Duodenal mucosa (tissue), 2 donors: ENCODE results near the gene BRD9.
"Not testable (repeated sequence)": the region's sequence is repeated elsewhere in the genome, so short reads cannot be mapped to it uniquely, and the experiment has no call there.

ENCODE experiments used
- H3K27ac ChIP-seq: one replicate; pipeline ENCODE4 v1.7.0; 2013; ENCODE audit warnings: low read depth, low read length
- H3K27me3 ChIP-seq, 2 donors: one replicate each; pipeline ENCODE4 v1.7.0; 2013; ENCODE audit warnings: low read length in 2 of 2, control low read depth in 1 of 2; ENCODE audit not compliant: insufficient read depth in 2 of 2, control insufficient read depth in 1 of 2
- H3K36me3 ChIP-seq, 2 donors: one replicate each; pipeline ENCODE4 v1.7.0; 2013; ENCODE audit warnings: low read length in 2 of 2, control low read depth in 1 of 2; ENCODE audit not compliant: insufficient read depth in 2 of 2, control insufficient read depth in 1 of 2
- H3K4me1 ChIP-seq, 2 donors: one replicate each; pipeline ENCODE4 v1.7.0; 2013; ENCODE audit warnings: low read length in 2 of 2, control low read depth in 1 of 2; ENCODE audit not compliant: insufficient read depth in 2 of 2, control insufficient read depth in 1 of 2
- H3K4me3 ChIP-seq, 2 donors: one replicate each; pipeline ENCODE4 v1.7.0; 2013; ENCODE audit warnings: low read length in 2 of 2, low read depth in 1 of 2
- H3K9ac ChIP-seq, 2 donors: one replicate each; pipeline ENCODE4 v1.7.0; 2013; ENCODE audit warnings: low read length in 2 of 2, low read depth in 1 of 2
- H3K9me3 ChIP-seq, 2 donors: one replicate each; pipeline ENCODE4 v1.7.0; 2013; ENCODE audit warnings: low read length in 2 of 2, control low read depth in 1 of 2; ENCODE audit not compliant: control insufficient read depth in 1 of 2

The BRD9 gene

DNA sequence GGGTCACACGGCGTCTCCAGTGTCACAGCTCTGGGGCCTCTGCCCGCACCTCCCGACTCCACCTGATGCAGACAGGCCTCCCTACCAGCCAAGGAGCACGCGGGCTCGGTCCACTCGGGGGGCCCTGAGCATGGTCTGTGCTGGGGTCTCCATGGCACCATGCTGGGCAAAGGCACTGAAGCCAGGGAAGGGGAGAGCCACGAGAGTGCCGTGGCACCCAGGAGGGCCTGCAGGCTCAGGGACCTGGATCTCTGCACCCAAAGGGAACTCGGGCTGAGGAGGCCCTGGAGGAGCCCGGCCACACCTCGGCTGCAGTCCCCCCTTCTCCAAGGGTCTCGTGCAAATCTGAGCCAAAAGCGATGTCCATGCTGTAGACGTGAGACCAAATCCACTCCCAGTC is 48.2 kb downstream of the BRD9 start:
- not testable (repeated sequence) for H3K27ac ChIP-seq, H3K9ac ChIP-seq, H3K4me1 ChIP-seq, H3K27me3 ChIP-seq, H3K9me3 ChIP-seq, H3K36me3 ChIP-seq, H3K4me3 ChIP-seq

DNA sequence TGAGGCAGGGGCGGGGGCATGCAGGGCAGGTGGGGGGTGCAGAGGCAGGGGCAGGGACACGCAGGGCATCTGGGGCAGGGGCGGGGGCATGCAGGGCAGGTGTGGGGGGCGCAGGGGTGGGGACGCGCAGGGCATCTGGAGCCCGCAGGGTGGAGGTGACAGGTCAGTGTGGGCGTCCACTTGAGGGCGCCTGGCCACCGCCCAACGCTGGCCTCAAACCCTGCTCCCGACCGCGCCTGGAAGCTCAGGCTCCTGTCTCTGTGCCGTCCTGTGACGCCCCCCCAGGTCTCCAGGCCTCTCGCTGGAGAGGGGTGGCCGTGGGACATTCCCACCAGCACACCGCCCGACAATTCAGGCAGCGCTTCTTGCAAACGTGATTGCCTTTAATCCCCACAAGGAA is 48.7 kb downstream of the BRD9 start:
- not testable (repeated sequence) for H3K4me1 ChIP-seq, H3K36me3 ChIP-seq, H3K27me3 ChIP-seq, H3K9me3 ChIP-seq, H3K9ac ChIP-seq, H3K27ac ChIP-seq, H3K4me3 ChIP-seq

DNA sequence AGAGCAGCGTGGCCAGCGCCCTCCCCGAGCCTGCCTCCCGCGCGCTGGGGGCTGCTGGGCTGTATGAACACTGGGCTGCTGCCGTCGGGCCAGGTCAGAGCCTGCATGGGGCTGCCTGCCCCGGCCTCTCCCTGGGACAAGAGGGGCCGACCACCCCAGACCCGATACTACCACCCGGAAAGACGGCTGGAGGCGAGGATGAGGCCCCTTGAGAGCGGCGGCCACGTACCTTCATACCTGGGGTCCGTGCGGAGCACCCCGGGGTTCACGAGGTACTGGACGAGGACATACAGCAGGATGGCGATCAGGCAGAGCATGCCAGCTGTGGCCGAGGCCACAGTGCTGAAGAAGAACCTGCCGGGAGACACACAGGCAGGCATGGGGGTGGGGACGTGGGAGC is 49.2 kb downstream of the BRD9 start:
- not testable (repeated sequence) for H3K27ac ChIP-seq, H3K4me3 ChIP-seq, H3K4me1 ChIP-seq, H3K36me3 ChIP-seq, H3K9ac ChIP-seq, H3K9me3 ChIP-seq, H3K27me3 ChIP-seq

DNA sequence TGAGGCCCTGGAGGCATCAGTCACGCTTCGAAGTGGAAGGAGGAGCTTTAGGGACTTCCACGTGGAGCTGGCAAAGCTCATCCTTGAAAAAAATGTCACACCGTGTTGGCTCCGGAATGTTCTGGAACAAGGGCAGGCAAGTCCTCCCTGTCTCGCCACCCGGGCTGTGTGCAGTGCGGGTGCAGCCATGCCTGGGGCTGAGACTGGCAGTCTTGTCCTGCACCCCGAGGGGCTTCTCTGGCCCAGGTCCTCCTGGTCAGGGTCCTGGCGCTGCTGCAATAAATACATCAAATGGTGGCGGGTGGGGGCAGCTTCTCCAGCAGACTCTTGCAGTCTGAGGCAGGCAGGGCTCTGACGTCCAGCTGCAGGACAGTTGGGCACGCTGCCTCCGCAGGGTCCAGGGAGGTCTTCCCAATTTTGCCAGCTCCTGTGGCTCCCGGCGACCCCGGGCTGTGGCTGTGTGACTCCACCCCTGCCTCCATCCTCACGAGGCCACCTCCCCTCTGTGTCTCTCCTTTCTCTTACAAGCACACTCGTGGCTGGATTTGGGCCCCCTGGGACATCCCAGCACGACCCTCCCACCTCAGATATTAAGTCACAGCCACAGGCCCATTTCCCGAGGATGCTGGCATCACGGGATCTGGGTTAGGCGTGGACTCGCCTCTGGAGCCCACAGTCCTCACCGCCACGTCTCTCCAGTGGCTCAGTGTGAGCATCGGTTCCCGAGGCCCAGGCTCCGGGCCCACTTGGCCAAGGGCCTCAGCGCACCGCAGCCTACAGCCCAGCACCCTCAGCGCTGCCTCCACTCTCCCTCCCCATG is 50.0 kb downstream of the BRD9 start:
- not testable (repeated sequence) for H3K9me3 ChIP-seq, H3K4me3 ChIP-seq, H3K4me1 ChIP-seq, H3K27me3 ChIP-seq, H3K36me3 ChIP-seq, H3K27ac ChIP-seq, H3K9ac ChIP-seq

DNA sequence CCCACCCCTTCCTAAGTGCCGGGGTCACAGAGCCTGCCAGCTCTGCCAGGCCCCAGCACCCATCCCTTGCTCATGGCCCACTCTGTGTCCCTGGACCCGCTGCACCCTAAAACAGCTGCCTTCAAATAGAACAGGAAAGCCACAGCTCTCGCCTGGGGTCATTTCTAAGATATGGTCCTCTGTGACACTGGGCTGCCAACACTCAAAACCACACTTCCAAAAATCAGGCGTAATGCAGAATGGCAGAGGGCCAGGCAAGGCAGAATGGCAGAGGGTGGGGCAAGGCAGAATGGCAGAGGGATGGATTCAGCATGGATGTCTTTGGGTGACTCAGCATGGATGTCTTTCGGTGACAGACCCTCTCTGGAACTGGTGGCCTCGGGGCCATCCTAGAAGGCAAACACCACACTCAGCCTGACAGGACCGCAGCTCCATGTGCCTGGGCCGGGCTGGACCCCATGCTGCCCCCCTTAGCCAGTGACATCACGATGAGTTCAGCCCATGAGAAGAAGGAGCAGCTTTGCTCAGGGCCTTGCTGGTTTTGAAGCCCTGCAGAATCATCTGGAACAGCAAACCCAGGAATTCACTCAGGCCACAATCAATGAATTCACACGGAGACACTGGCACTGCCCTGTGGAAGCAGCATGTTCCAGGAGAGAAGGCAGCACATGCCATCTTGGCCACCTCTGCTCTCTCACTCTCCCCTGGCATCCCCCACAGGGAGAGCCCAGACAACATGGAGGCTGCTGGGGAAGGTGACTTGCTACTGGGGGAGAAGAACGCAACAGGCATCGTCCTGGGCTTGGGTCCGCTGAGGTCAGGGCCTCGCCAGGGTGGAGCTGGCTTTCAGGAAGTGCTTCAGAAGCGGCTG is 50.8 kb downstream of the BRD9 start:
- H3K27ac ChIP-seq, H3K9ac ChIP-seq, H3K36me3 ChIP-seq, H3K9me3 ChIP-seq, H3K4me3 ChIP-seq, H3K27me3 ChIP-seq, H3K4me1 ChIP-seq: not testable (repeated sequence)

DNA sequence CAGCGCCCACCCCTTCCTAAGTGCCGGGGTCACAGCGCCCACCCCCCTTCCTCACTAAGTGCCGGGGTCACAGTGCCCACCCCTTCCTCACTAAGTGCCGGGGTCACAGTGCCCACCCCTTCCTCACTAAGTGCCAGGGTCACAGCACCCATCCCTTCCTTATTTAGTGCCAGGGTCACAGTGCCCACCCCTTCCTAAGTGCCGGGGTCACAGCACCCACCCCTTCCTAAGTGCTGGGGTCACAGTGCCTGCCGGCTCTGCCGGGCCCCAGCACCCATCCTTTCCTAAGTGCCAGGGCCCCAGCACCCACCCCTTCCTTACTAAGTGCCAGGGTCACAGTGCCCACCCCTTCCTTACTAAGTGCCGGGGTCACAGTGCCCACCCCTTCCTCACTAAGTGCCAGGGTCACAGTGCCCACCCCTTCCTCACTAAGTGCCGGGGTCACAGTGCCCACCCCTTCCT is 51.6 kb downstream of the BRD9 start:
- H3K4me3 ChIP-seq, H3K27ac ChIP-seq, H3K27me3 ChIP-seq: not testable (repeated sequence)

DNA sequence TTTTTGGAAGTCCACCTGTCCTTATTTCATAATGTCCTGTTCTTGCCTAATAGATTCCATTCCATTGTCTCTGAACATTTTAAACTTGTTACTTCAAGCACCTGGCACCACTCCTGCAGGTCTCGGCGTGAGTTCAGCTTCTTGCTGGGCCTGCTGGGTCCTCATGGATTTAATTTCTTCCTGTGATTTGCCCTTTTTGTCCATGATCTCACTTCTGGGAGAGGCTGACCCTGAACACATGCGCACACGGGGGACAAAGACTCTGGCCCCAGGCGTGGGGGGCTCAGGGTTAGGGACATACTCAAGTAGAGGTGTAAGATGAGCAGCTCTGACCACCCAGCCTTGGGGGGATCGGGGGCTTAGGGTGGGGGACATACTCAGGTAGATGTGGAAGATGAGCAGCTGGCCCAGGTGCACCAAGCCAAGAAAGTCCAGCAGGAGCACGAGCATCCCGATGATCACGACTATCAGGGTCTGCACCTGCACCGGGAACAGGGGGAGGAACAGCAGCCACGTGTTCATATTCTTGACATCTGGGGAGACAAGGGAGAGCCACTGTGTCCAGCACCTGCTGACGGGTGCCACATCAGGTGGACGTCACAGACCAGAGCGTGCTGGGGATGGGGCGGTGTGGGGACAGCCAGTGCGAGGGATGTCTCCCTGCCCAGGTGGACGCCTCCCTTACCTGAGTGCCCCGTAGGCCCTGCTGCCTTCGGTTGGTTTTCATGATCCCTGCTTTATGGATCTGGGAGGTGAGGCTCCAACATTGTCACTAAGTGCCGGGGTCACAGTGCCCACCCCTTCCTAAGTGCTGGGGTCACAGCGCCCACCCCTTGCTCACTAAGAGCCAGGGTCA is 52.3 kb downstream of the BRD9 start:
- H3K27ac ChIP-seq, H3K9ac ChIP-seq, H3K9me3 ChIP-seq, H3K4me1 ChIP-seq, H3K4me3 ChIP-seq, H3K27me3 ChIP-seq, H3K36me3 ChIP-seq: not testable (repeated sequence)

More for the DNA sequence above, 51.6 kb downstream of the BRD9 start:
- not testable (repeated sequence) for H3K9ac ChIP-seq, H3K4me1 ChIP-seq, H3K9me3 ChIP-seq, H3K36me3 ChIP-seq

DNA sequence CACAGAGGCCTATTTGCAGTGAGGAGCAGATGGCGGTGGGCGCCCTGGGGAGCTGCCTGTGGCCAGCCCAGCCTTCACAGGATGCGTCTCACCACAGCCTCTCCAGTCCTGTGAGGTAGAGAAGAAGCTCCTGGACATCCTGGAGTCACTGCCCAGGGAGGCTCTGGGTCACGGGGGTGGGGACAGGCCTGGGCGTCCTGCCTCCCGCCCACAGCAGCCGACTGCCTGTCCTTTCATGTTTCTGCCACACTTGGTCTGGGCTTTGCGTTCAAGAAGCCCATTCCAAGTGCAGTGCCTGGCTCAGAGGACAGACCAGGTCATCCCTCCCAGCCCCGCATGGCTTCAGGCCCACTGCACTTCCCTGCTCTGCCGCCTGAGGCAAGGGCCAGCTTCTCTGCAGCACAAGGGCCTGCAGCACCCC is 54.2 kb downstream of the BRD9 start:
- H3K27ac ChIP-seq, H3K9me3 ChIP-seq, H3K9ac ChIP-seq, H3K27me3 ChIP-seq, H3K4me3 ChIP-seq, H3K4me1 ChIP-seq, H3K36me3 ChIP-seq: not testable (repeated sequence)

DNA sequence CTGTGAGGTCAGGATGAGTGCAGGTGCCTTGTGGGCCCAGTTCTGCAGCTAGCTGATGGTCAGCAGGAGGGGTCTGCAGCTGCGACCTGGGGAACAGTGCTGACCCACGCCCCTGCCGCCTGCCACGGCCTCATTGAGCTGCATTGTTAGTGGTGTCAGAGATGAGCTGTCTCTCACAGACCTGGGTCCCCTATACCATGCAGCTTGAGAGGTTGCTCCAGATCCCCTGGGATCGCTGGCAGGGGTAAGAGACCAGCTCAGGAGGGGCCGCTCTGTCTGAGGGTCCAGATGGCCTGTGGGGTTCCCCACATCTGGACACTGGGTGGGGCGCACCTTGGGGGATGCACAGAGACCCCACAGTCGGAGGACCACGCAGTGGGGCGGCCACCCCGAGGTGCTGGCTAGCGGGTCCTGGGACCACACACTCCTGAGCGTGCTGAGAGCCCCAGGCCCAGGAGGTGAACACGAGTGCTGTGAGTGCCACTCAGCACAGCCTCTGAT is 54.9 kb downstream of the BRD9 start:
- H3K4me3 ChIP-seq, H3K9me3 ChIP-seq, H3K27me3 ChIP-seq, H3K36me3 ChIP-seq, H3K9ac ChIP-seq, H3K27ac ChIP-seq, H3K4me1 ChIP-seq: not testable (repeated sequence)
